ENCODE data around the gene AAMDC.
"Not testable (repeated sequence)": the region's sequence is repeated elsewhere in the genome, so short reads cannot be mapped to it uniquely, and the experiment has no call there.

Gene AAMDC

DNA sequence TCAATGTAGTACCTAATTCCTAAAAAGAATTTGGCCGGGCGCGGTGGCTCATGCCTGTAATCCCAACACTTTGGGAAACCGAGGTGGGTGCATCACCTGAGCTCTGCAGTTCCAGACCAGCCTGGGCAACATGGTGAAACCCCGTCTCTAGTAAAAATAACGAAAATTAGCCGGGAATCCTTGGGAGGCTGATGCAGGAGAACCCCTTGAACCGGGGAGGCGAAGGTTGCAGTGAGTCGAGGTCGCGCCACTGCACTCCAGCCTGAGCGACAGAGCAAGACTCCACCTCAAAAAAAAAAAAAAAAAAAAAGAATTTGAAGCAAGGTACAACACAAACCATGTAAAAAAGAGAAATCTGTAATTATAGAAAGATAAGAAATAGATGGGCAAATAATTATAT, 1.2 kb downstream of the AAMDC start:
- not testable (repeated sequence) for DNase-seq

DNA sequence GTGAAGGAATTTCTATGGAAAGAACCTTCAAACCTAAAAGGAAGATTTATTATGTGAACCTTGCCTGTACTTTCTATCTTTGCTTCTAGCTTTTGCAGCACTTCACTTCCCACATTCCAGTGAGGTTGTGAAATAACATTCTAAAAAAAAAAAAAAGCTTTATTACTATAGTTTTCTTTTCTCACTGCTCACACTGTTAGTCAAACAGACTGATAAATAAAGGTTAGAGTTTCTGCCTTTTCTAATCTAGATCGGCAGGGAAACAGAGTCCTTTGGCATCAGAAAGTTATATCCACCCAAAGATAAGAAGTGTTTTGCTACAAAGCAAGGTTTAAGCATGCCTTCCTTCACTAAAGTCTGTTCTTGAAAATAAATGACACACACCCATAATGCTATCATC, 2.8 kb downstream of the AAMDC start:
- peak; percentile 40 for DNase-seq

DNA sequence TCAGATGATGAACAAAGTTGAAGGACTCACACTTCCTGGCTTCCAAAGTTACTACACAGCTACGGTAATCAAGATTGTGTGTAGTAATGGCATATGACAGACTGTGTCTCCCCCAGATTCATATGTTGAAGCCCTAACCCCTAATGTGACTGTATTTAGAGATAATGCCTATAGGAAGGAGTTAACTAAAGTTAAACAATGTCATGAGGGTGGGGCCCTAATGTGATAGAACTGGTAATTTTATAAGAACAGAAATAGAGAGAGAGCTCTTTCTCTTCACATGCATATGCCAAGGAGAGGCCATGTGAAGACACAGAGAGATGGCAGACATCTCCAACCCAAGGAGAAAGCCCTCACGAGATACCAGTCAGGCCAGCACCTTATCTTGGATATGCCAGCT, 8.0 kb downstream of the AAMDC start:
- peak; percentile 66 for DNase-seq

DNA sequence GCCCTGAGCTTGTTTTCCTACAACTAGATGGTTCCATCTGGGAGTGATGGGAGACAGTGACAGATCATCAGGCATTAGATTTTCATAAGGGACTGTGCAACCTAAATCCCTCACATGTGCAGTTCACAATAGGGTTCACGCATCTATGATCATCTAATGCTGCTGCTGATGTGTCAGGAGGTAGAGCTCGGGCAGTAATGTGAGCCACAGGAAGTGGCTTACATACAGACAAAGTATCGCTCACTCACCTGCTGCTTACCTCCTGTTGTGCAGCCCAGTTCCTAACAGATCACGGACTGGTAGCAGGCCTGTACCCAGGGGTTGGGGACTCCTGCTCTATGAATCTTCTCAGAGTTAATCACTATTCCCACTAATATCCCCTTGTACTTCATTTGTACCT, 12.4 kb downstream of the AAMDC start:
- no peak for DNase-seq

DNA sequence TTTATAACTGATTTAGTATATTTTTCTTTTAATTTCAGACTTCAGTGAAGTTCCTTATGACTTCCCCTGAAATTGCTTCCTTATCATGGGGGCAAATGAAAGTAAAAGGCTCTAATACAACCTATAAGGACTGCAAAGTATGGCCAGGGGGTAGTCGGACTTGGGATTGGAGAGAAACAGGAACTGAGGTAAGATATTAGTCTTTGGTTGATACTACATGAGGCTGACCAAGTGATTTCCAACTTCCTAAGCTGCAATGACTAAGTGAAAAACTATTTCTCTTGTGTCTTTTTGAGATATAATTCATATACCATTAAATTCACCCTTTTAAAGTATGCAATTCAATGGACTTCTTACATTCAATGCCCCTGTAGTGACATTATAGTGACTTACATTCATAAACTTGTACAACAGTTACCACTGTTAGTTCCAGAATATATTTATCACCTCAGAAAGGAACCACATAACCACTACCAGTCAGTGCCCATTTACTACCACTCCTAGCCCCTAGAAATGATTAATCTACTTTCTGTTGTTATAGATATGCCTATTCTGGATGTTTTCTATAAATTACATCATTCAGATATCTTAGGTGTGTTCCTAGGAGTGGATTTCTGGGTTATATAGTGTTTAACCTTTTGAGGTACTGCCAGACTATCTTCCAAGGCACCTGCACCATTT, 21.6 kb downstream of the AAMDC start:
- DNase-seq = peak; percentile 43

DNA sequence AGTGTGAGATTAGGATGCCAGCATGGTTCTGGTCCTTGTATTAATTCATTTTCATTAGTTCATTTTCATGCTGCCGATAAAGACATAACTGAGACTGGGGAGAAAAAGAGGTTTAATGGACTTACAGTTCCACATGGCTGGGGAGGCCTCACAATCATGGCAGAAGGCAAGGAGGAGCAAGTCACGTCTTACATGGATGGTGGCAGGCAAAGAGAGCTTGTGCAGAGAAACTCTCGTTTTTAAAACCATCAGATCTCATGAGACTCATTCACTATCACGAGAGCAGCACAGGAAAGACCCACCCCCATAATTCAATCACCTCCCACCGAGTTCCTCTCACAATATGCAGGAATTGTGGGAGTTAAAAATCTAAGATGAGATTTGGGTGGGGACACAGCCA, 22.8 kb downstream of the AAMDC start:
- DNase-seq = not testable (repeated sequence)

DNA sequence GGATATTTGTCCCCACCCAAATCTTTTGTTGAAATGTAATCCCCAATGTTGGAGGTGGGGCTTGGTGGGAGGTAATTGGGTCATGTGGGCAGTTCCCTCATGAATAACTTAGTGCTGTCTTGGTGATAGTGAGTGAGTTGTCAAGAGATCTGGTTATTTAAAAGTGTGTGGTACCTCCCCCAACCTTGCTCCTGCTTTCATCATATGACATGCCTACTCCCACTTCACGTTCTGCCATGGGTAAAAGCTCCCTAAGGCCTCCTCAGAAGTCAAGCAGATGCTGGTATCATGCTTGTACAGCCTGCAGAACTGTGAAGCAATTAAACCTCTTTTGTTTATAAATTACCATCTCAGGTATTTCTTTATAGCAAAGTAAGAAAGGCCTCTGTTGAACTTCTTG, 30.6 kb downstream of the AAMDC start:
- DNase-seq = no peak

DNA sequence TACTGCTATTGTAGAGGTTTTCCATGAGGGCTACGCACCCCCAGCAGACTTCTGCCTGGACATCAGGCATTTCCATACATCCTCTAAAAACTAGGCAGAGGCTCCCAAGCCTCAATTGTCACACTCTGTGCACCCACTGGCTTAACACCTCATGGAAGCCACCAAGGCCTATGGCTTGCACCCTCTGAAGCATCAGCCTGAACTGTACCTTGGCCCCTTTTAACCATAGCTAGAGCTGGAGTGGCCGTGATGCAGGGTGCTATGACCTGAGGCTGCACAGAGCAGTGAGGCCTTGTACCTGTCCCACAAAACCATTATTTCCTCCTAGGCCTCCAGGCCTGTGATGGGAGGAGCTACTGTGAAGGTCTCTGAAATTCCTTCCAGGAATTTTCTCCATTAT, 33.9 kb downstream of the AAMDC start:
- no peak for DNase-seq

DNA sequence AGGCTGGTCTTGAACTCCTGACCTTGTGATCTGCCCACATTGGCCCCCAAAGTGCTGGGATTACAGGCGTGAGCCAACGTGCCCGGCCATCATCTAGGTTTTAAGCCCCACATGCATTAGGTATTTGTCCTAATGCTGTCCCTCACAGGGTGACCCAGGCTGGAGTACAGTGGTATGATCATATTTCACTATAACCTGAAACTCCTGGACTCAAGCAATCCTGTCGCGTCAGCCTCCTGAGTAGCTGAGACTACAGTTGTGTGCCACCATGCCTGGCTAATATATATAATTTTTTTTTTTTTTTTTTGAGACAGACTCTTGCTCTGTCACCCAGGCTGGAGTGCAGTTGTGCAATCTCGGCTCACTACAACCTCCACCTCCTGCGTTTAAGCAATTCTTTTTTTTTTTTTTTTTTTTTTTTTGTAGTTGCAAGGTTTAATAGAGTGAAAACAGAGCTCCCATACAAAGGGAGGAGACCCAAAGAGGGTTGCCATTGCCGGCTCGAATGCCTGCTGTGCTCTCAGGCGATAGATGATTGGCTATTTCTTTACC, 37.0 kb downstream of the AAMDC start:
- not testable (repeated sequence) for DNase-seq

DNA sequence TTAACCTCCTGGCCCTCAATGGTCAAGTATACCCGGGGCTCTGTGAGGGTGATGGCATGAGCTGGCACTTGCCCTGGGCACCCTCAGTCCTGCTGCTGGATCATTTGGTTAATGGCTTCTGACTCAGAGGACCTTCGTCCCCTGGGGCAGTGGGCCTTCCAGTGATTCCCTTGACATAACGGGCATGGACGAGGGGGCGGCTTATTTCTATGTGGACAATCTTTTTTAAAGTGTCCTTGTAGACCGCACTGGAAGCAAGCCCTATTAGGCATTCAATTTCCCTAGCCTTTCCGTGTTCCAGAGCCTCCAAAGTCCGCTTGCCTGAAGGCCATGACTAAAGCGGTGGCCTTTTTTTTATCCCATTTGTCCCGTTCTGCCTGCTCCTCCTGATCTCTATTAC, 40.5 kb downstream of the AAMDC start:
- DNase-seq = not testable (repeated sequence)

DNA sequence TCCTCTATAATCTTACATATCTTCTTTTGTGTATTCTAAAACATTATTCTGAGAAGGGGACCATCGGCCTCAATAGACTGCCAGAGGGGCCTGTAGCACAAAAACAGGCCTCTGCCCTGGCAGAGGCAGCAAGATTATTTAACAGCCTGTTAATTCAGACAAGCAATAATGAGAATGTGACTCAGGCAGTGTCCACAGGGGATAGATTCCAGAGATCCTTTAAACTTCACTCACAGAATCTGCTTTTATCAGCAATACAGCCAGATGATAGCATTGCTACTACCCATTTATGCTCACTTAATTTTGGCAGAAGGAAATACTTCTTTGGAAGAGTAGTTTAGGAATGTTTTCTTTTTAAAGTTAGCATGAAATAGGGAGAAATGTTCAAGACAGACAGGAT, 44.9 kb downstream of the AAMDC start:
- DNase-seq = no peak

DNA sequence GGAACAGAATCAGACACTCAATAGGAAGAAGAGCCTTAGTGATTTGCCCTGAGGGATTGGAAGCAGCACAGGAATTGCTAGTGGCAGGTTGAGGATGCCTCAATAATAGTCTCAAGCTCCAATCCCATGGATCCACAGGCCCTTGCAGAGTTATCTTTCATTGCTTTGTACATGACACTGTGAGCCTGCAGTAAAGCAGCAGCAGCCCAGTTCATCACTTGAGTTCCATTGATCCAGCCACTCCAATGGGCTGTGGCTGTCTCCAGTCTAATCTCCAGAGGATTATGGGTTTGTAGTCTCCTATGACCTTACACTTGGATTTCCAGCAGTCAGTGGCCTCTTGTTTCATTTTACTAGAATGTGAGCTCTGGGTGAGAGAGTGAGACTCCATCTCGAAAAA, 45.4 kb downstream of the AAMDC start:
- no peak for DNase-seq

DNA sequence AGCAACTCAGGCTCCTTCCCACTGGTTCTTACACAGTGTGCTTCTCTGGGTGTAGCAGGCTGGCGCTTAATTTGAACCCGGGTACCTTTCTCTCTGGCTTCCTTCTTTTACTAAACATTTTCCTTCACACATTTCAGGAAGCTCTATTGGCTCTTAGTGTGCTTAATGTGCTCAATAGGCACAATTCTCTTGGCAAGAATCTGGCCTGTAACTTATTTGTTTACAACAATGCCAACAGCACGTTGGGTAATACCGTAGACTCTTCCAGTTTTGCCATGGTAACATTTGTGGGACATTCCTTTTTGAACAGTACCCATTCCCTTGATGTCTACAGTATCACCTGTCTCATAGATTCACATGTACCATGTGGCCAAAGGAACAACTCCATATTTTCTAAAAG, 47.8 kb downstream of the AAMDC start:
- DNase-seq = no peak

DNA sequence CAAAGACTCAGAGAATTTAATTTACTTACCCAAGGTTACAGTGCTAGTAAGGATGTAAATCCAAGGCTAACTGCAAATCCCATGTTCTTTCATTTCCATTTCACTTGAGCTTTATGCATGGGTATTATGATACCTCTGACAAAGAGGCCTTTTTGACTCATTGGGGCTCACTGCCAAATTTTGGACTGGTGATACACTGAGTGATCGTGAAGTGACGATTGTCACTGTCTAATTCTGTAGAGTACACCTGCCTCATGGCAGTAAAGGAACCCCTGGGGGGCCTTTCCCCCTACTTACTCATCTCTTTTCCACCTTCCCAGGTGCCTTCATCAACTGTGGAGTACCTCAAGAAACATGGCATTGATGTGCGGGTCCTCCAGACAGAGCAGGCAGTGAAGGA, 50.9 kb downstream of the AAMDC start:
- DNase-seq = no peak

DNA sequence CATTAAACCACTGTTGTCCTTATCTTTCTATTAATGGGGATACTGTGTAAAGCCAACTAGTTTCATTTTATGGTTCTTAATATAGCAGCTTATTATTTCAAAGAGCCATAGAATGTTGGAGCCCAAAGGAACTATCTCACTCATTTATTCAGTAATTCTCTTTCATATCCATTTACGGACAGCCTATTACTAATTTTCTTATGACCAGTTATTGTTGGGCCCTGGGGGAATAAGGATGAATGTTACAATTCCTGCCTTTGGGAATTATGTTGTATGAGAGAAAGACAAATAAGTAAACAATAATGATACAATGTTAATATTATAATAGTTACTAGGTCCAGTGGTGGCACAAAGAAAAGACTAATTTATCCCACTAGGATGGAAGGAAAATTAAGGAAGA, 52.4 kb downstream of the AAMDC start:
- no peak for DNase-seq

DNA sequence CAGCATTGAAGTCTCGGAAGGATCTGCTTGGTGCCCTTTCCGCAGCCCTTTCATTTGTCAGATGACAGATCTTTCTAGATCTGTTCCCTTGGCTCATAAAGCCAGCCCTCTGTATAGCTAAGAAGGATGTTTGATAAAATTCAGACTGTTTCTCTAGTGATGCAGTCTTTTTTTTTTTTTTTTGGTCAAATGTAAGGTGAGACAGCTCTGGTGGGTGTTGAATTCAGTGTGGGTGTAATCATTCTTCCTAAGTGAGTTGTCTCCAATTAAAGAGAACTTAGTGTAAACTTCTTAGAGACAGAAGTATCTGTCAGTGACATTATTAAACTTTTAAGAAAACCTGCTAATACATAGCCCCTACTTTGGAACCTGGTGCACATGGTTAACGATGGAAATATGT, 53.3 kb downstream of the AAMDC start:
- DNase-seq = no peak

DNA sequence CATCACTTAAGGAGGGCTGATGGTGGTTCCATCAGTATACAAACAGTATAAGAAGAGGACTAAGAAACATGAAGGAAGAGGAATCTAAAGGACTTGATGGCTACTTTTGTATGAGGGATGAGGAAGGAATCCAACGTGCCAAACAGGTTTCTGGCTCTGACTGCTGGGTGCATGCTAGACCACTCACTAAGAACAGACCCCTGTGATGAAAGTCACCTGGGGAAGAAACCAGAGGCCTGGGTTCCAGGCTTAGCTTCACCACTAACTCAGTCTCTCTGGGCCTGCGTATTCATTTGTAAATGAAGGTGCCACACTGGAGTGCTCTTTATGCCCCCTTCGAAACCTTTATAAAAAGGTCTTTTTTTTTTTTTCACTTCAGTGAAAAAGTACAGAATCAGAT, 55.1 kb downstream of the AAMDC start:
- DNase-seq = no peak

DNA sequence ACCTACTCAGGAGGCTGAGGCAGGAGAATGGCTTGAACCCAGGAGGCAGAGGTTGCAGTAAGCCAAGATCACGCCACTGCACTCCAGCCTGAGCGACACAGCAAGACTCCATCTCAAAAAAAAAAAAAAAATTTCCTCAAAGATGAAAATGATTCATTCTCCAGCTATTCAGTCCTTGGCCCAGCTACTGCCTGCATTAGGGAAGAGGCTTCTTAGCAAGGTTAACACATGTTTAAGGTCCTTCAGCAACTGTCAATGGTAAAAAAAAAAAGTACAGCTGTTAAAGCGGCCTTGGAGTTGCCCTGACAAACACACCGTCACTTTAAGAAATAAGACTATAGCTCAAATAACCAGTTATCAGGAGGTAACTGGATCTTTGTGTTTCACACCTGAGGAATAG, 57.3 kb downstream of the AAMDC start:
- DNase-seq = not testable (repeated sequence)

DNA sequence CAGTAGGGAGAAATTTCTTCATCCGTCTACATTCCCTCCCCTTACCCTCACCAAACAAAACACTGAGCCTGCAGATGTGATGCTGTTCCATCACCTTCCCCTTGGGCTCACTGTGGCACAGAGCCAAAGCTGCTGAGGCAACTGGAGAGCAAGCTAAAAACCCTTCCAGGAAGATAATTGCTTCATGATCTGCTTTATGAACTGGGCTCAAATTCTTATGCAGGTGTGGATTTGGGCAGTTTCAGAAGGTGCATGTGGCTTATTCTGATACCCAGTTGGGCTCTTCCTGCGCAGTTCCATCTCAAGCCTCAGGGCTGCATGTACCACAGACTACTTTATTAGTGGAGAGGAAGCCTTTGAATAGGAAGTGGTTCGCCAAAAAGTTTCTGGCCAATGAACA, 58.3 kb downstream of the AAMDC start:
- peak; percentile 26 for DNase-seq

DNA sequence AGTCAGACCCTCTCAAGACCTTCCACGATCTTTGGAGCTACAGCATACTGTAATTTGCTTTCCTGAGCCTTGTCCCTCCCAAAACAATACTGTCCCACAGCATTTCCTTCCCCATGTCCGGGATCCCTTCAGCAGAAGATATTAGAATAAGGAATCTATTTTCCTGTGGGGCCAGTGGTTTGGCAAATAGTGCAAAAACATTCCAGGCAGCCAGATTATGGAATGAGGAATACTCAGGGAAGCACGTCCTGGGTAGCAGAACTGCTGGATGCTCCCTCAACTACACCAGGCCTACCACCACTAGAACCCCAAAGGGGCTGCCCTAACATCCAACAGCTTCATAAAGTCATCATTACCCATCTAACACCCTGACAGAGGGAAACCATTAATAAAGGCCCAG, 61.5 kb downstream of the AAMDC start:
- no peak for DNase-seq

DNA sequence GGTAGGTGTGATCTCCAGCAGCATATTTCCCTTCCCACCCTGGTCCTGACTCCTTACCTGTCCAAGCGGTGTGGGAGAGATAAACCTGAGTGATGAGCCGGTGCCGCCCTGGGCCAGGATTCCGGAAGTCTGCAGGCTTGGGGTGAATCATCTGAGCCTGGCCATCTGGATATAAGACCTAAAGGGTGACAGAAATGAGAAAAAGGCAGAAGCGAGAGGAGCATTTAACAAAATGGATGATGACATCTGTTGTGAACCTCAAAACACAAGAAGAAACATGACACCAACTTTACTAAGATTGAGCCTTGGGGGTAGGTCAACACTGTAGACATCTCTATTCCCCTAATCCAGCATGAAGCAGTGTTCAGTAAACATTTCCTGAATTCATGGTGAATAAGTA, 62.8 kb downstream of the AAMDC start:
- no peak for DNase-seq

DNA sequence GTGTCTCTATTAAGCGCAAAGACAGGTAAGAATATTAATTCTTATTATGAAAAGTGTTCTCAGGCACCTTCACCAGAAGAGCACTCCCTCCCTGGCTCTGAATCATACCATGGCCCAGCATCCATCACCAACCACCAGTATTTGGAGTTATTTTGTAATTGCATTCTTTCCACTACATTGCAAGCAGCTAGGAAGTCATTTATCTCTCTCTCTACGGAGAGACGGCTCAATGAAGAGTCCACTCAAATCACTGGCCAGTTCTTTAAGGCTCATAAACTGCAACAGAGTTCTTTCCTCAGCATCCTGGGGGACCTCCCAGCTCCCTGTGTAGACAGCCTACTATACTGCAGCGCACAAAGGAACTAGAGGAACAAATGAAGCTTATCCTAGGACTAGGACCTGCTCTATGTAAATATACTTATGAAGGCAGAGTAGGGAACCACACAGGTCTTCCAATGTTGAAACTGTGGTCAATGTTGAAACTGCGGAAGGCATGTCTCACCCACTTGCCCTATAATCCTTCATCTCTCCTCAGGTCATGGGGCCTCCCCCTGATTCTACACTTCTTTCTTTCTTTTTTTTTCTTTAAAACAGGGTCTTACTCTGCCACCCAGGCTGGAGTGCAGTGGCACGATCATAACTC, 63.4 kb downstream of the AAMDC start:
- no peak for DNase-seq

DNA sequence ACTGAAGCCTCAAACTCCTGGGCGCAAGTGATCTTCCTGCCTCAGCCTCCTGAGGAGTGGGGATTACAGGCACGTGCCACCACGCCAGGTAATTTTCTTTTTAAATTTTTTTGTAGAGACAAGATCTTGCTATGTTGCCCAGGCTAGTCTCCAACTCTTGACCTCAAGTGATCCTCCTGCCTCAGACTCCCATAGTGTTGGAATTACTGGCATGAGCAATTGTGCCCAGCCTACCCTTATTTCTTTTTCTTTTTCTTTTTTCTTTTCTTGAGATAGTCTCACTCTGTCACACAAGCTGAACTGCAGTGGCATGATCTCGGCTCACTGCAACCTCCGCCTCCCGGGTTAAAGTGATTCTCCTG, 63.9 kb downstream of the AAMDC start:
- DNase-seq = no peak

DNA sequence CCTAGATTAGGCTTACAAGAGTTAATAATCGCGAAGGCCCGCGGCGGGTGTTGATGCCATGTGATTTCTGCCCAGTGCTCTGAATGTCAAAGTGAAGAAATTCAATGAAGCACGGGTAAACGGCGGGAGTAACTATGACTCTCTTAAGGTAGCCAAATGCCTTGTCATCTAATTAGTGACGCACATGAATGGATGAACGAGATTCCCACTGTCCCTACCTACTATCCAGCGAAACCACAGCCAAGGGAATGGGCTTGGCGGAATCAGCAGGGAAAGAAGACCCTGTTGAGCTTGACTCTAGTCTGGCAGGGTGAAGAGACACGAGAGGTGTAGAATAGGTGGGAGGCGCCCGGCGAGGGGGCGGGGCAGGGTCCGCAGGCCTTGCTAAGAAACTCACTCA, 65.5 kb downstream of the AAMDC start:
- DNase-seq = no peak

DNA sequence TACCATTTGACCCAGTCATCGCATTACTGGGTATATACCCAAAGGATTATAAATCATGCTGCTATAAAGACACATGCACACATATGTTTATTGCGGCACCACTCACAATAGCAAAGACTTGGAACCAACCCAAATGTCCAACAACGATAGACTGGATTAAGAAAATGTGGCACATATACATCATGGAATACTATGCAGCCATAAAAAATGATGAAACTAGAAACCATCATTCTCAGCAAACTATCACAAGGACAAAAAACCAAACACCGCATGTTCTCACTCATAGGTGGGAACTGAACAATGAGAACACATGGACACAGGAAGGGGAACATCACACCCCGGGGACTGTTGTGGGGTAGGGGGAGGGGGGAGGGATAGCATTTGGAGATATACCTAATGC, 68.1 kb downstream of the AAMDC start:
- DNase-seq = not testable (repeated sequence)
